ENCODE measurements around the gene ACTL6B.
A peak's percentile ranks its signal among the peaks of the same experiment; 100 is the strongest.

DNA sequence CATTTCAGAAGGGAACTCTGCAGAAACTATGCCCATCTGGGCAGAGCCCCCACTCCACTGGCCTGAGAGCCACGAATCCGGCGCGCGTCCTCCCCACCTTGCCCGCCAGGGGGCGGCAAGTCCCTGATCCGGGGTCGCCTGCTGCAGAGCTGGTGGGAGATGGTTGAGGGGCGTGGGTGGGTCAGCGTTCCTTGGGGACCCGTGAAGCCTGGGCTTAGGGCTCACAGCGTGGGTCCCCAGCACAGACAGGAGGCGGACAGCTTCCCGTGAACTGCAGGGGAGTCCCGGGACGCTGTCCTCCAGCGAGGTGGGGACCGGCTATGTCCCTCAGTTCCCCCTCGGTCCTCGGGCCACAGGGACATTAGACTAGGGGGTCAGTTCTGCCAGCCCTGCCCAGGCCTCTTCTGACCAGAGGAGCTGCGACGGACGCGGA lies 49.1 kb upstream of the ACTL6B start:
- TF ChIP-seq, protein P1, sequence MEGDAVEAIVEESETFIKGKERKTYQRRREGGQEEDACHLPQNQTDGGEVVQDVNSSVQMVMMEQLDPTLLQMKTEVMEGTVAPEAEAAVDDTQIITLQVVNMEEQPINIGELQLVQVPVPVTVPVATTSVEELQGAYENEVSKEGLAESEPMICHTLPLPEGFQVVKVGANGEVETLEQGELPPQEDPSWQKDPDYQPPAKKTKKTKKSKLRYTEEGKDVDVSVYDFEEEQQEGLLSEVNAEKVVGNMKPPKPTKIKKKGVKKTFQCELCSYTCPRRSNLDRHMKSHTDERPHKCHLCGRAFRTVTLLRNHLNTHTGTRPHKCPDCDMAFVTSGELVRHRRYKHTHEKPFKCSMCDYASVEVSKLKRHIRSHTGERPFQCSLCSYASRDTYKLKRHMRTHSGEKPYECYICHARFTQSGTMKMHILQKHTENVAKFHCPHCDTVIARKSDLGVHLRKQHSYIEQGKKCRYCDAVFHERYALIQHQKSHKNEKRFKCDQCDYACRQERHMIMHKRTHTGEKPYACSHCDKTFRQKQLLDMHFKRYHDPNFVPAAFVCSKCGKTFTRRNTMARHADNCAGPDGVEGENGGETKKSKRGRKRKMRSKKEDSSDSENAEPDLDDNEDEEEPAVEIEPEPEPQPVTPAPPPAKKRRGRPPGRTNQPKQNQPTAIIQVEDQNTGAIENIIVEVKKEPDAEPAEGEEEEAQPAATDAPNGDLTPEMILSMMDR (IDR thresholded peaks at IDR 0.05; ENCODE audit: low read depth, low read length), result peak; percentile 94
- TF ChIP-seq POLR2A (IDR thresholded peaks at IDR 0.05; ENCODE audit: extremely low read depth, insufficient read length), result no peak
- TF ChIP-seq MYC (IDR thresholded peaks at IDR 0.05; ENCODE audit: low read depth, low read length), result peak; percentile 78
